Measurements from ENCODE around the gene SMCO4.
"Not testable (repeated sequence)": the region's sequence is repeated elsewhere in the genome, so short reads cannot be mapped to it uniquely, and the experiment has no call there.

SMCO4 gene, protein sequence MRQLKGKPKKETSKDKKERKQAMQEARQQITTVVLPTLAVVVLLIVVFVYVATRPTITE

DNA sequence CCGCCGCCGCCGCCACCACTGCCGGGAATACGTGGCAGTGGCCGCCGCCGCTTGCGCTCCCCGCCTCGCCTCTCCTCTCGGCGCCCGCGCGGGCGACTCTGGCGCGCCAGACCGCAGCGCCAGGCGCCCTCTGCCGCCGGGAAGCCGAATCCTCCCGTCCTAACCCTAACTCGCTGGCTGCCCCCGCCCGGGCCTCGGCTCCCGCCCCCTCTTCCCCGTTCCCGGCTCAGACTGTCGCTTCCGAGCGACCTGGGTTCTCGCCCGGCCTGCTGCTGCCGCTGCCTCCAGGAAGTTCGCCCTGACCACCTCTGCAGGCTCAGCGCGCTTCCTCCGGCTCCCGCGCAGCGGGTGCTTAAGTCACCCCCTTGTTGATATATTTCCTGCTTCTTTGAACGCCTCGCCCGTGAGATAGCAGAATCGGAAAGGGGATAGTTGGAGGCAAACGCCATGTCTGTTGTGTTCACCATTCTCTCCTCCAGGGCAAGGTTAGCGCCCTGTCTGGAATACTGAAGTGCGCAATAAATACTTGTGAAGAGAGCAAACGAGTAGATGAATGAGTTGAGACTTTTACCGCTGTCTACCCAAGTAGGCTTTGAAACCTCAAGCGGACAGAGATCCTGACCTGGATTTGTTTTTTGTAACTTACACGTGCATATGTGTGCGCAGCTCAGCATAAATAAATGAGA is at the start of gene SMCO4:
Gene SMCO4 (minus strand): TSS at position 100 of the 686 bp plus-strand sequence. CDS start 64,202 bp downstream, outside the sequence.
- DNase-seq (ENCODE audit: low read depth), result peak; percentile 54

DNA sequence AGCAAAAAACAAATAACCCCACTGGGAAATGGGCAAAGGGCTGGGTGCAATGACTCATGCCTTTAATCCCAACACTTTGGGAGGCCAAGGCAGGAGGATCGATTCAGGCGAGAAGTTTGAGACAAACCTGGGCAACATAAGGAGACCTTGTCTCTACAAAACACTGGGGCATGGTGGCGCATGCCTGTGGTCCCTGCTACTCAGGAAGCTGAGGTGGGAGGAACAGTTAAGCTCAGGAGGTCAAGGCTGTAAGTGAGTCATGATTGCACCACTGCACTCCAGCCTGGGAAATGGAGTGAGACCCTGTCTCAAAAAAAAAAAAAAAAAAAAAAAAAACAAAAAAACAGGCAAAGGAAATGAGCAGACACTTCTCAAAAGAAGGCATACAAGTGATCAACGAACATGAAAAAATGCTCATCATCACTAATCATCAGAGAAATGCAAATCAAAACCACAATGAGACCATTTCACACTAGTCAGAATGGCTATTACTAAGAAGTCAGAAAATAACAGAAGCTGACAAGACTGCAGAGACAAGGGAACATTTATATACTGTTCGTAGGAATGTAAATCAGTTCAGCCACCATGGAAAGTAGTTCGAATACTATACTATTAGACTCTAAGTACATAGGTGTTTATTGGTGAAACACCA is 48.2 kb upstream of the SMCO4 start:
- no peak for DNase-seq (ENCODE audit: low read depth)

DNA sequence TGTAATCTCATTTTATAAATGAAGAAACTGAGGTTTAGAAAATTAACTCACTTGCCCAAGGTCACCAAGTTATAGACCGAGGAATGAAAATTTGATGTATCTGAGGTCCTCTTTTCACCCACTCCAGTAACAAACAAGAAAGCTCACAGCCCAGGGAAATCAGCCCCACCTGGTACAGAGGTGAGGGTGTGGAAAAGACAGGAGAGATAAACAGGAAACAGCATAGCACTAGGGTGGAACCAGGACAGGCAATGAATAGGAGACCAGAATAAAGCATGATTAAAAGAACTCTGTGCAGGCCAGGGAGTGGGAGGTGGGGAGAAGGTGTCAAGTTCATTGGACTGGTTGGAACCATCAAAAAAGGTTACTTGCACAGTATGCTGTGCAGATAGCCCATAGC is 46.2 kb upstream of the SMCO4 start:
- no peak for DNase-seq (ENCODE audit: low read depth)

DNA sequence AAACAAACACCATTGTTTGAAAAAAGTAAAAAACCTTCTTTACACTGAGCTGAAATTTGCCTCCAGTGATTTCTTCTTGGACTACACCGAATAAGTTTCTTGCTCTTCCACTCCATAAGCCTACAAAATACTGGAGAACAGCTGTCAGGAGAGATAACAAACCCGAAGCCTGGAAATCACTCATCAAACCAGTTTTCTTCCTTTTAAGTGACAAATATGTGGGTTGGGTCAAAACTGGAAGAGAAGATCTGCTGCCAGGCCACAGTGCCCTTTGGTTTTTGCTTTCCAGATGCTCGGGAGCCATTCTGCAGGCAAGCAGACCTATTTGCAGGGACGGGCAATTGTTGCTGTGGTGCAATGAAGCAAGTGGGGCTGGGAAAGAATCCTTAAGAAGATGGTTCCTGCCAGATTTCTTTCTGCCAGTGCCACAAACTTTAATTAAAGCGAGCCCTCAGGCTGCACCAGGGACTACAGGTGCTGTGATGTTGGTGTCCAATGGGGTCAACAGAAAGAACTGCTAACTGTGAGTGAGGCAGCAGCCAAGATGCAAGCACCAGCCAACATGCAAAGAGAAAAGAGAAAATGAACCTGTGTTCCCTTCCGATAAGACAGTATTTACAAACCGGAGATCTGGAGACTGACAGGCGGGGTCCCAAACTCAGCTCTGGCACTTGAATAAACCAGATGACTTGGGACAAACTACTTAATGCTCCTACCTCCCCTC is 44.8 kb upstream of the SMCO4 start:
- no peak for DNase-seq (ENCODE audit: low read depth)

DNA sequence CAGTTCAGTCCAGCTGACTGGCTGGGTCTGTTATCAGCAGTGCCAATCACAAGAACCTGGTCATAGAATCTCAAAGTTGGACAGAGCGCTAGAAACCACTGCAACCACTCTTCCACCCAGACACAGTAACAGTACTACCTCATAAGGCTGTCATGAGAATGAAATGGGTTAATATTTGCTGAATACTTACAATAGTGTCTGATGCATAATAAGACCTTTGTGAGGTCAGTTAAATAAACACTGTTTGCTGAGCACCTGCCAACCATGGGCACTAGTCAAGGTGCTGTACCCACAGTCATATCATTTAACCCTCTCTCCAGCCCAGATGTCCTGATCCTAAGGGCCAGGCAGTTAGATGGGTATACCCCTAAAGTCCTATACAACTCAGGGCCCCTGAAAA is 44.2 kb upstream of the SMCO4 start:
- not testable (repeated sequence) for DNase-seq (ENCODE audit: low read depth)

DNA sequence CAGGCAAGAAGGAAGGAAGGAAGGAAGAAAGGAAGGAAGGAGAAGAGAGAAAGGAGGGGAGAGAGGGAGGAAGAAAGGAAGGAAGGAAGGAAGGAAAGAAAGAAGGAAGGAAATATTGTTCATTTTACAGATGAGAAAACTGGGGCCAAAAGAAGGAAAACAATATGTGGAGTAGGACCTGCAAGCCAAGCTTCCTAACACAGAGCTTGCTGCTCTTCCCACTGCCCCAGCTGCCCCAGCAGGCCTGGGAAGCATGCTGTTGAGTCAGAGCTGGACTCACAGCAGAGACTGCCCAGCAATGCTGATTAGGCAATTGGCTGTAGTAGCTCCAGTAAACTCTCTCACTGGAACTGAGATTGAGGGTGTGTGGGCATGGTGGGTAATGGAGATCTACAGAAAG is 42.6 kb upstream of the SMCO4 start:
- DNase-seq (ENCODE audit: low read depth), result no peak

DNA sequence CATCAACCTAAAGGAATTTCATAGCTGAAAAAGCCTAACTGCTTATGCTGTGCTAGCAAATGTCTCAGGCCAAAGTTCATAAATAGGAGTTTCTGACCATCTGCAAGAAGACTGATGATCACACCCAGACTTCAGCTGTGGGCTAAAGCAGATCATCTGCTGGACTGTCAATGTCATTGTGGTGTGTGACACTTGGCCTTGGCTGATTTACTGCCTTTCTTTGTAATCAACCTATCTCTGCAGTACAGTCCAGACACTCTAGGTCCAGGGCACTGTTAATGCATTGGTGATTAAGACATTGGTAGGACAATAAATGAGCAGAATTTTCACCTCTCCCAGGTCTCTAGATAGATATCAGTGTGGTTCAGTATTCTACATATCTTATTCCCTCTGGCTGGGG is 40.3 kb upstream of the SMCO4 start:
- DNase-seq (ENCODE audit: low read depth), result no peak

DNA sequence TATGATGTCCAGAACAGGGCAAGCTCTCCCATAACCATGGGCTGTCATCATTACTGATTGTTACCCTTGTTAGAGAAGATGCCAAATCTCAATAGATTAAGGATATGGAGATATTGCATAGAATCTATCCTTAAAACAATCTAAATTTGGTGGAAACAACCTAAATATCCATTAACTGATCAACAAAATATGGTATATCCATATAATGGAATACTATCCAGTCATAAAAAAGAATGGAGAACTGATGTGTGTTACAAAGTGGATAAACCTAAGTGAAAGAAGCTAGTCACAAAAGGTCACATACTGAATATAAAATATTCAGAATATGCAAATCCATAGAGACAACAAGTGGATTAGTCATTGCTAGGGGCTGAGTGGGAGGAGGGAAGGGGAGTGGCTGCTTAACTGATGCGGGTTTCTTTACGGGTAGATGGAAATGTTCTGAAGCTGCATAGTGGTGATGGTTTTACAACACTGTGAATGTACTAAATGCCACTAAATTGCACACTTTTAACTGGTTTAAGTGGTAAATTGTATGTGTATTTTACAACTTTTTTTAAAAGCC is 36.1 kb upstream of the SMCO4 start:
- DNase-seq (ENCODE audit: low read depth), result no peak

DNA sequence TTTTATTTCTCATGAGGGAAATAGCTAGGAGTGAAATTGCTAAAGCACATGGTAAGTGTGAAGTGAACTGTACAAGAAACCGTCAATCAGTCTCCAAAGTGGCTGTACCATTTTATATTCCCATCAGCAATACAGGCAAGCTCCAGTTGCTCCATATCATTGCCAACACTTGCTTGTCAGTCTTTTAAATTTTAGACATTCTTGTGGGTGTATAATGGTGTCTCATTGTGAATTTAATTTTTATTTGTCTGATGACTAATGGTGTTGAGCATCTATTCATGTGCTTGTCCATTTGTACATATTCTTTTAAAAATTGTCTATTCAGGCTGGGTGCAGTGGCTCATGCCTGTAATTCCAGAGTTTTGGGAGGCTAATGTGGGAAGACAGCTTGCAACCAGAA is 34.1 kb upstream of the SMCO4 start:
- no peak for DNase-seq (ENCODE audit: low read depth)

DNA sequence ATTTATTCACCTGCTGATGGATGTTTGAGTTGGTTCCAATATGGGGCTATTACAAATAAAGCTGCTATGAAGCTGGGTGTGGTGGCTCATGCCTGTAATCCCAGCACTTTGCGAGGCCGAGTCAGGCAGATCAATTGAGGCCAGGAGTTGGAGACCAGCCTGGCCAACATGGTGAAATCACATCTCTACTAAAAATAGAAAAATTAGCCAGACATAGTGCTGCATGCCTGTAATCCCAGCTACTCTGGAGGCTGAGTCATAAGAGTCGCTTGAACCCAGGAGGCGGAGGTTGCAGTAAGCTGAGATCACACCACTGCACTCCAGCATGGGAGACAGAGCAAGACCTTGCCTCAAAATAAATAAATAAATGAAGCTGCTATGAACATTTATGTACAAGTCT is 33.7 kb upstream of the SMCO4 start:
- not testable (repeated sequence) for DNase-seq (ENCODE audit: low read depth)

DNA sequence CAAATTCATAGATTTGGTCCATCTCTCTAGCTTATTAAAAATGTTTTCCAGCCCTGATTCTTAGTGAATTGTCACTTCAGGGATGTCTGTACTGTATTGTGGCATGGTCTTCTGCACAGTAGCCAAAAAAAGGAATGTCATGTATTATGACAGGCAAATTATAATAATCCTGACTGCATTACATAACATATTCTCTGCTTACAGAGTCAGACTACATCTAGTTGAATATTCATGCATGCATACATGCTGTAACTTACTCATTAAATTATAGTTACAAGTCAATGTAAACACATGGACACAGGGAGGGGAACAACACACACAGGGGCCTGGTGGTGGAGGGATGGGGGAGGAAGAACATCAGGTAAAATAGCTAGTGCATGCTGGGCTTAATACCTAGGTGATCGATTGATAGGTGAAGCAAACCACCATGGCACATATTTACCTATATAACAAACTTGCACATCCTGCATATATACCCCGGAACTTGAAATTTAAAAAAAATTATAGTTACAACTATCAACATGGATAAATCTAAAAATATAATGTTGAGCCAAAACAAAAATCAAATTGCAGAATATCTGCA is 31.5 kb upstream of the SMCO4 start:
- DNase-seq (ENCODE audit: low read depth), result no peak

DNA sequence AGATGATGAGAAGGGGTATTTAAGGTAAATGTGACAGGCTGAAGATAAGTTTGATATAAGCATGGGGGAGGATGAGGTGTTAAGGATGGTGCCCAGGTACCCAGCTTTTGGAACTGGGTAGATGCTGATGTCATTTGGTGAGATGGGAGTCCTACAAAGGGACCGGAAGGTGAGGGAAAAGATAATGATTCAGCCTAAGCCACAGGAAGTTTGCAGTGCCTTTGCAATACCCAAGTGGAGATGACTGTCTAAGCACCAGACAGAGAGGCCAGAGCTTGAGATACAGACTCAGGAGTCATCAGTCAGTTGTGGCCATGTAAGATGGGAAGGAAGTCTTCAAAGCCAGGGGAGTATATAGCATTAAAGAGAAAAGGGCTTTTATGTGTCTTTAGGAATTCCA is 30.0 kb upstream of the SMCO4 start:
- no peak for DNase-seq (ENCODE audit: low read depth)

DNA sequence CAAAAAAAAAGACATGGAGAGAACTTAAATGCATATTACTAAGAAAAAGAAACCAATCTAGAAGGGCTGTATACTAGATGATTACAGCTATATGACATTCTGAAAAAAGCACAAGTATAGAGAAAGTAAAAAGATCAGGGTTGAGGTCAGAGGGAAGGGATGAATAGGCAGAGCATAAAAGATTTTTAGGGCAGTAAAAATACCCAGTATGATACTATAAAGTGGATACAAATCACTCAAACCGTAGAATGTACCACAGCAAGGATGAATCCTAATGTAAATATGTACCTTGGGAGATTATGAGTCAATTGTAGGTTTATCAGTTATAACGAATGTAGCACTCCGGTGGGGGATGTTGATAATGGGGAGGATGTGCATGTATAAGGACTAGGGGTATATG is 29.4 kb upstream of the SMCO4 start:
- no peak for DNase-seq (ENCODE audit: low read depth)

DNA sequence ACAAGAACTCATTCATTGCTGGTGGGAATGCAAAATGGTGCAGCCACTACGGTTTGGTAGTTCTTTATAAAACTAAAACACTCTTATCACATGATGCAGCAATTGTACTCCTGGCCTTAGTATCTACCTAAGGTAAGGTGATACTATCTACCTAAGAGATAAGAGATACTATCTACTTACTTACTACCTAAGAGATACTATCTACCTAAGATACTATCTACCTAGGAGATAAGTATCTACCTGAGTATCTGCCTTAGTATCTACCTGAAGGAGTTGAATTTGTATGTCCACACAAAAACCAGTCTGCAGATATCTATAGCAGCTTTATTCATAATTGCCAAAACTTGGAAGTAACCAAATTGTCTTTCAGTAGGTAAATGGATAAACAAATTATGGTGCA is 29.0 kb upstream of the SMCO4 start:
- no peak for DNase-seq (ENCODE audit: low read depth)

DNA sequence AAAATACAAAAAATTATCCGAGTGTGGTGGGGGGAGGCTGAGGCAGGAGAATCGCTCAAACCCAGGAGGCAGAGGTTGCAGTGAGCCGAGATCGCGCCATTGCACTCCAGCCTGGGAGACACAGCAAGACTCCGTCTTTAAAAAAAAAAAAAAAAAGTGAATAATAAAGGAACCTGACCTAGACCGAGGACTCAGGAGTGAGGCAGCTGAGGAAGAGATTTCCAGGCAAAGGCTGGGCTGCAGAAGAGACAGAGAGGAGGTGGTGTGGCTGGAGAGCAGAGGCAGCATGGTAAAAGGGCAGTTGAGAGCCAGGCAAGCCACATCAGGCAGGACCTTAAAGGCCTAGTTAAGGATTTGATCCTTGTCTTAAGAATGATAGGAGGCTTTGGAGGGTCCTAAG is 28.4 kb upstream of the SMCO4 start:
- DNase-seq (ENCODE audit: low read depth), result no peak

DNA sequence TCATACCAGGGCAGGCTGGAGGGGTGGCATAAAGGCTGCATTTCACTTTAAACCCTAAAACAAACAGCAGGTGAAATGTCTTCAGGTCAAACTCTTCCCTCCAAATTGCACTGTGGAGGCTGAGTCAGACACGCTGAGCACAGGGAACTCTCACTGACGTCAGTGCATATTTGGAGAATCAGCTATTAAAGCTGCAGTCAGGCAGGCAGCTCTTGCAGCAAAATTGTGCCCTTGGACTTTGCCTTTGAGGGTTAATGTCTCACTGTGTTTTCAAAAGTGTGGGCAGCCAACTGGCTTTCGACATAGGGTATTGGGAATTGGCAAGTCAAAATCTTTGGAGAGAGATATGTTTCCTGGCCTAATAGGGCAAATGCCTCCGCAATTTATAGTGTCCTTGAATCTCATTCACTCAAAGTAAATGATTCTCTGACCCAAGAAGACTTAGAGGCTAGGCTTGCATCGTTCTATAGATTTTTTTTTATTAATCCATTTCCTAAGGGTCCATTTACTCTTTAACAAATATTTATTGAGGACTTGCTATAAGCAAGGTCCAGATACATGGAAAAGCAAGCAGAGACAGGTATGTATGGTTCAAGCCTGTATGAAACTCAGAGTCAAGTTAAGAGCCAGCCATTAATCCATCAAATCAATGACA is 27.7 kb upstream of the SMCO4 start:
- DNase-seq (ENCODE audit: low read depth), result no peak

DNA sequence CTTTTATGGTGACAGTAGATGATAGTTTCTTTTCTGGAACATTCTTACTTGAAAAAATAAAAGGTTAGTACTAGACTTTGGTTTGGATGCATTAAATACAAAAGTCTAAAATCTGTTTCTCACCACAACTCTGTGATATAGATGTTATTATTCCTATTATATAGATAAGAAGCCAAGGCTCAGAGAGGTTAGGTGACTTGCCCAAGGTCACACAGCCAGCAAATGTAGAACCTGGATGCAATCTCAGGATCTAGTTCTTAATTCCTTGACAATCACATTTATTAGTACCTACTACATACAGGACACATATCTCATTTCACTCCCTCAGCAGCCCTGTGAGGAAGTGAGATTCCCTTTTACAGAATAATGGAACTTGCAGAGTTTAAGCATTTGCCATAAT is 26.3 kb upstream of the SMCO4 start:
- DNase-seq (ENCODE audit: low read depth), result no peak

DNA sequence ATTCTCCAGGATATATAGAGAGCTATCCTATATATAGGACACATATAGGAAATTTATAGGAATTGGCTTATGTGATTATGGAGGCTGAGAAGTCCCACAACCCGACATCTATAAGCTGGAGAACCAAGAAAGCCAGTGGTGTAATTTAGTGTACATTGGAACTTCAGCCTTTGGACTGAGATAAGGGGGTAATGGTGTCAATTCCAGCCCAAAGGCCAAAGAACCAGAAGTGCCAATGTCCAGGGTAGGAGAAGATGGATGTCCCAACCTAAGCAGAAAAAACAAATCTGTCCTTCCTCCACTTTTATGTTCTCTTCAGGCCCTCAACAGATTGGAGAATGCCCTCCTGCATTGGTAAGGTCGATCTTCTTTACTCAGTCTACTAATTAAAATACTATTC is 25.5 kb upstream of the SMCO4 start:
- no peak for DNase-seq (ENCODE audit: low read depth)

DNA sequence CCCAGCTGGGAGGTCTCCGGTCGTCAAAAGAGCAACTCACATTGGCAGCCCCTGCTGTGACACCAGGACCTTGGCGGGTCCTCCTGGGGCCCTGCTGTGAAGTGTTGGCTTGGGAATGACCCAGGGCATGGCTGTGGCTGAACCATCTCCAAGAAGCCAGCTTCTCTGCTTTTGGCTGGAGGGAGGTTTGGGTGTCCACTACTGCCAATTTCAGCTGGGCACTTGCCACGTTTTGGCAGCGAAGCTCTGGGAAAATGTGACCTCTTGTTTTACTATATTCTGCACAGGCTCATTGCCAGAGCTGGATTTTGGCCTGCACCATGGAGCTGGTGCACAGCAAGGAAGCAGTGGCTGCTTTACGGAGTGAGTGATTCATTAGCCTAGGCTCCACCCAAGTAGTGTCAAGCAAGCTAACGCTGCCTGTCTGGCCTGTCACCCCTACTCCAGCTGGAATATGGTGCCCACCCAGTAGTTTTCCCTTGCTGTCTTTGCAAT is 24.3 kb upstream of the SMCO4 start:
- DNase-seq (ENCODE audit: low read depth), result no peak

DNA sequence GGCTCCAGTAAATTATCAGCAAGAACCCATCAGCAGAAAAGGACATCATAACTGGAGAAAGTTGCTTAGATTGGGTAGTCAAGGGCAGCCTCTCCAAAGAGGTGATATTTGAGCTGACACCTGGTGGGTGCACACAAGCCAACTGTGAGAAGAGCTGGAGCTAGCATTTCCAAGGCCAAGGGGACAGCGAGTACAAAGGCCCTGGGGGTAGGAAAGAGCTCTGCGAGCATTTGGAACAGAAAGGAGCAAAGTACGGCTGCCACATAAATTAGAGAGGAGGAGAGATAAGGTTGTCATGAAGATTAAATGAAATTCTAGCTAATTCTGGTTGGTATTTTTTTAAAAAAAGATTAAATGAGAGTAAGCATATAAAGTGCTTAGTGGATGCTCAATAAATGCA is 21.7 kb upstream of the SMCO4 start:
- no peak for DNase-seq (ENCODE audit: low read depth)

DNA sequence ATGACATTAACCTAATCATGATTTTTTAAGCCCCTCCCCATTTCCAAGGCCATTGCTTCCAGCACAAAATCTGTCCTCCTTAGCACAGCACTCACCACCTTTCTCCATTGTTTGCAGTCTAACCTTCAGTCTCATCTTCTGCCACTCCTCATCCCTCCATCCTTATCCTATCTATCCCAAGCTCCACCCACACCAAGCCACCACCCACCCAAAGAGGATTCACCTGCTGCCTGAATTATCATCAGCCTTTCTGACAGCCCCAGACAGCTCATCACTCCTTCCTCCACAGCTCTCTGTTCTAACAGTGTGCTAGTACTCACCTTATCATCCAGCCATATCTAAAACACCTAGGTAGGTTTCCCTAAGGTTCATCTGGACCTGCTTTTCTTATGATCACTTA is 20.7 kb upstream of the SMCO4 start:
- no peak for DNase-seq (ENCODE audit: low read depth)

Measured in activated T-cell treated with anti-CD3 and anti-CD28 coated beads for 24 hours (primary cell).